Activated T-cell treated with anti-CD3 and anti-CD28 coated beads, Interleukin-2, amount 50 U/mL, for 24 hours (primary cell): Measurements from ENCODE around the gene WDR13.
A peak's percentile ranks its signal among the peaks of the same experiment; 100 is the strongest.
"Not testable (repeated sequence)": the region's sequence is repeated elsewhere in the genome, so short reads cannot be mapped to it uniquely, and the experiment has no call there.

Experiments
- DNase-seq: peaks from one replicate; pipeline ENCODE4 v3.0.0-alpha.2; 2020
- H3K27ac Mint-ChIP-seq: 2 replicates; pipeline ENCODE4 v1.8.0; 2020; ENCODE audit warnings: mild to moderate bottlenecking, mixed read lengths
- H3K27me3 Mint-ChIP-seq: 2 replicates; pipeline ENCODE4 v1.8.0; 2020; ENCODE audit warnings: mixed read lengths
- H3K36me3 Mint-ChIP-seq: 2 replicates; pipeline ENCODE4 v1.8.0; 2020; ENCODE audit warnings: low read depth, mixed read lengths
- H3K4me1 Mint-ChIP-seq: 2 replicates; pipeline ENCODE4 v1.8.0; 2020; ENCODE audit warnings: low read depth, mixed read lengths
- H3K4me3 Mint-ChIP-seq: 2 replicates; pipeline ENCODE4 v1.8.0; 2020; ENCODE audit warnings: mild to moderate bottlenecking, moderate library complexity, mixed read lengths
- H3K9me3 Mint-ChIP-seq: 2 replicates; pipeline ENCODE4 v1.8.0; 2020; ENCODE audit warnings: mixed read lengths

WDR13 gene

GRCh38 chrX:48597353-48598264 lies at the start of gene WDR13:
Gene WDR13, plus strand, starts transcription at chrX:48597492. Its CDS starts 505 bp downstream, at chrX:48597997.
- peak; percentile 90 for DNase-seq
- H3K36me3 Mint-ChIP-seq = peaks cover 35% of the 10 kb centered on the region
- H3K27me3 Mint-ChIP-seq = peaks cover 5% of the 10 kb centered on the region
- H3K27ac Mint-ChIP-seq = peak within 1 kb of the TSS; percentile 100
- no peaks in the 10 kb centered on the region for H3K9me3 Mint-ChIP-seq
- H3K4me3 Mint-ChIP-seq = peak within 1 kb of the TSS; percentile 96
- H3K4me1 Mint-ChIP-seq = peaks cover 8% of the 10 kb centered on the region

- H3K27me3 Mint-ChIP-seq = no peaks in the 10 kb centered on the region
- H3K36me3 Mint-ChIP-seq = peaks cover 47% of the 10 kb centered on the region
- no peaks in the 10 kb centered on the region for H3K4me1 Mint-ChIP-seq
- H3K27ac Mint-ChIP-seq = no peak overlapping the region
- no peaks in the 10 kb centered on the region for H3K9me3 Mint-ChIP-seq
- no peak for DNase-seq
- no peak overlapping the region for H3K4me3 Mint-ChIP-seq
Observed at GRCh38 chrX:48548871-48549270, 48.4 kb upstream of the WDR13 start.

DNA sequence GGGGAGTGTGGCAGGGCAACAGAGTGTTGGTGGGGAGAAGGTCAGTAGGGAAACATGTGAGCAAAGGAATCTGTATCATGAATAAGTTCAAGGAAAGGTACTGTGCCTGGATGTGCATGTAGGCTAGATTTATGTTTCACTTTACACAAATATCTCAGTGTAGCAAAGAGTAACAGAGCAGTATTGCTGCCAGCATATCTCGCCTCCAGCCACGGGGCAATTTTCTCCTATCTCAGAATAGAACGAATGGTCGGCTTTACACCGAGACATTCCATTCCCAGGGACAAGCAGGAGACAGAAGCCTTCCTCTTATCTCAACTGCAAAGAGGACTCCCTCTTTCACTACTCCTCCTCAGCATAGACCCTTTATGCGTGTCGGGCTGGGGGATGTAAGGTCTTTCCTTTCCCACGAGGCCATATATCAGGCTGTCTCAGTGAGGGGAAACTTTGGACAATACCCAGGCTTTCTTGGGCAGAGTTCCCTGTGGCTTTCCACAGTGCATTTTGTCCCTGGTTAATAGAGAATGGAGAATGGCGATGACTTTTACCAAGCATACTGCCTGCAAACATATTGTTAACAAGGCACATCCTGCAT lies 41.5 kb upstream of the WDR13 start:
- not testable (repeated sequence) for H3K27me3 Mint-ChIP-seq, H3K4me1 Mint-ChIP-seq, H3K4me3 Mint-ChIP-seq, DNase-seq, H3K9me3 Mint-ChIP-seq, H3K27ac Mint-ChIP-seq
- H3K36me3 Mint-ChIP-seq = peaks cover 58% of the 10 kb centered on the region

DNA sequence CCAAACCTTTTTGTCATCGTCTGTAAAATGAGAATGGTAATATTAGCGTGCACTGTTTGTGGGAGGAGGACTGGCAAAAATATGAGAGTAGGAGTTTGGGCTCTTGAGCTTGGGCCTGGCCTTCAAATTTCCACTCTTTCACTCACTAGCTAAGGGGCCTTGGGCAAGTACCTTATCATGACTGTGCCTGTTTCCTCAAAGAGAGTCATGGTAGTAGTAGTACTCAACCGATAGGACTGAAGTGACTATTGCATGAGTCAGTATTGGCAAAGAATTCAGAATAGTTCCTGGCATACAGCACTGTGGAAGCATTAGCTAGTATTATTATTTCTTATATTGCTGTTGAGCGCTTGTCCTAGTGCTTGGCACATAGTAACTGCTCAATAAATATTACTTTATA lies 39.0 kb upstream of the WDR13 start:
- H3K27ac Mint-ChIP-seq = peak overlapping the region; percentile 88
- H3K4me1 Mint-ChIP-seq = peaks cover 6% of the 10 kb centered on the region
- peaks cover 9% of the 10 kb centered on the region for H3K27me3 Mint-ChIP-seq
- H3K9me3 Mint-ChIP-seq = no peaks in the 10 kb centered on the region
- peaks cover 66% of the 10 kb centered on the region for H3K36me3 Mint-ChIP-seq
- DNase-seq = no peak
- no peak overlapping the region for H3K4me3 Mint-ChIP-seq

GRCh38 chrX:48559636-48560035 lies 37.7 kb upstream of the WDR13 start:
- no peaks in the 10 kb centered on the region for H3K9me3 Mint-ChIP-seq
- no peak overlapping the region for H3K4me3 Mint-ChIP-seq
- H3K4me1 Mint-ChIP-seq = peaks cover 6% of the 10 kb centered on the region
- H3K27ac Mint-ChIP-seq = no peak overlapping the region
- DNase-seq = no peak
- peaks cover 72% of the 10 kb centered on the region for H3K36me3 Mint-ChIP-seq
- H3K27me3 Mint-ChIP-seq = peaks cover 15% of the 10 kb centered on the region

GRCh38 chrX:48560056-48560455 lies 37.2 kb upstream of the WDR13 start:
- Mint-ChIP-seq H3K27me3 (peaks cover 15% of the 10 kb centered on the region), H3K27ac (peak overlapping the region; percentile 44), H3K36me3 (peaks cover 68% of the 10 kb centered on the region), H3K4me3 (no peak overlapping the region), H3K4me1 (peaks cover 6% of the 10 kb centered on the region), H3K9me3 (no peaks in the 10 kb centered on the region)
- no peak for DNase-seq

- no peak for DNase-seq
- Mint-ChIP-seq H3K4me1 (peaks cover 6% of the 10 kb centered on the region), H3K27ac (peak overlapping the region; percentile 44), H3K27me3 (peaks cover 10% of the 10 kb centered on the region), H3K36me3 (peaks cover 63% of the 10 kb centered on the region), H3K4me3 (no peak overlapping the region), H3K9me3 (no peaks in the 10 kb centered on the region)
Observed at GRCh38 chrX:48560681-48561080, 36.6 kb upstream of the WDR13 start.

DNA sequence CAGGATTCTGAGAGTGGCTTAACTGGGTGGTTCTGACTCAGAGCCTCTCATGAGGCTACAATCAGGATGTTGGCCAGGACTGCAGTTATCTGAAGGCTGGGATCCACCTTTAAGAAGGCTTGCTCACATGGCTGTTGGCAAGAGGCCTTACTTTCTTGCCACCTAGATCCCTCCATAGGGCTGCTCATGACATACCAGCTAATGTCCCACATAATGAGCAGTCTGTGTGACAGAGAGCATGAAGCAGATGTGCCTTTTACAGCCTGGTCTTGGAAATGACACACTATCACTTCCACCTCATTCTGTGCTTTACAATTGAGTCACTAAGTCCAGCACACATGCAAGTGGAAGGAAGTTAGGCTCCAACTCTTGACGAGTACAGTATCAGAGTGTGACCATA lies 27.3 kb upstream of the WDR13 start:
- peak overlapping the region; percentile 89 for H3K27ac Mint-ChIP-seq
- H3K27me3 Mint-ChIP-seq = no peaks in the 10 kb centered on the region
- no peak for DNase-seq
- peaks cover 10% of the 10 kb centered on the region for H3K36me3 Mint-ChIP-seq
- H3K4me1 Mint-ChIP-seq = peaks cover 11% of the 10 kb centered on the region
- H3K9me3 Mint-ChIP-seq = no peaks in the 10 kb centered on the region
- no peak overlapping the region for H3K4me3 Mint-ChIP-seq

DNA sequence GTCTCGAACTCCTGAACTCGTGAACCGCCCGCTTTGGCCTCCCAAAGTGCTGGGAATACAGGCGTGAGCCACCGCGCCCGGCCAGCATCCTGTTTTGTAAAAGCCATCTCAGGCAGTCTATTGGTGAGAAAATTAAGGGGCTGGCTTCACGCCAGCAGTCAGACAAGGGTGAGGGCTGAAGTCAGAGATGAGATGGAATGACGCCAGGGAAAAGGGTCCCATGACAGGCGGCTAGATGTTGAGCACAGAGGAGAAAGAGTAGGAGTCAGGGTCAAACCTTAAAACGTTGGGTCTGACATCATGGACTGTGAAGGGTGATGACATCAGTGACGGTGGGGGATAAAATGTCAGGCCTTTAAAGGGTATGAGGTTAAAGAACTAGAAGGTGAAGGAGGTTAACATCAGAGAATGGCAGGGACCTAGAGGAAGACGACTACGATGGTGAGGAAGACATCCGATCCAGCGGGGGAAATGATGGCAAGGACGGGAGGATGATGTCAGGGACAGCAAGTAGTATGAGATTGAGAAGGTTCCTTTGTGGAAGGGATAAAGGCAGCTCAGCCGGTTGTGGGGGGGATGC lies 23.5 kb upstream of the WDR13 start:
- peak; percentile 44 for DNase-seq
- peaks cover 49% of the 10 kb centered on the region for H3K36me3 Mint-ChIP-seq
- H3K9me3 Mint-ChIP-seq = no peaks in the 10 kb centered on the region

DNA sequence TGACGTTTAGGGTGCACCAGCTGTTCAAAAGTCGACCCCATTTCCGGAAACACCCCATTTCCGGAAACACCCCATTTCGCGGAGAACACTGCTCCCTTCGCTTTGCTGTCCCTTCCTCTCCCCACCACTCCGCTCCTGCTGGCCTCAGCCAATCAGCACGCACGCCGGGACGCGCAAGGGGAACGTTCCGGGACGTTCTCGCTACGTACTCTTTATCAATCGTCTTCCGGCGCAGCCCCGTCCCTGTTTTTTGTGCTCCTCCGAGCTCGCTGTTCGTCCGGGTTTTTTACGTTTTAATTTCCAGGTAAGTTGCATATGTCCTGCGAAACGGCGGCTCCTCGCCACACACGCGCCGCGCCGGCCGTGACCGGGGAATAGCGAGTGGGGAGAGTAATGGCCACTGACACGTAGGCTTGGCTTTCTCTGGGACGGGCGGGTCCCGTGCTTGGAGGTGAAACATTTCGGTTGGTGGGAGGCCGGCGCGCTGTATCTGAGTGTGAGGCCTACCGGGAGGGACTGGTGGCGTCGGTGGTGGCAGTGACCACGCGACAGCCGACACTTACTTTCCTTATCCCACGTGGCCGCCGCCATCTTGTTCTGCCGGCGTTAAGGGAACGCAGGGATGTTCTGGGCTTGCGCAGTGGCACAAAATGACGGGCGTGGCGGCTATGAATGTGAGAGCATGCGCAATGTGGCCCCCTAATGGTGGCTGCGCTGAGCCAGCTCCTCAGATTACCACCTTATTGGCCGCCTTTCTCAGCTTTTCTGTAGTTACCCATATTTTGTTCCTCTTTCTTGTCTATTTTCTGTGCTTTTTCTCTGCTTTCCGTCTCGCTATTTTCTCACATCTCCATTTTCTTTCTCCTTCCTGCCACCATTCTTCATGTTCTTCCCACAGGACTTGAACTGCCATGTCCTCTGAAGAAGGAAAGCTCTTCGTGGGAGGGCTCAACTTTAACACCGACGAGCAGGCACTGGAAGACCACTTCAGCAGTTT lies 22.7 kb upstream of the WDR13 start, which contains the start of gene RBM3:
RBM3 (plus strand) TSS at position 215 of the 997 bp plus-strand sequence; CDS start at position 912, 697 bp downstream.
- Mint-ChIP-seq H3K9me3 (no peaks in the 10 kb centered on the region), H3K36me3 (peaks cover 56% of the 10 kb centered on the region), H3K4me1 (peaks cover 26% of the 10 kb centered on the region), H3K4me3 (peak within 1 kb of the TSS; percentile 96), H3K27me3 (no peaks in the 10 kb centered on the region), H3K27ac (peak within 1 kb of the TSS; percentile 100)
- DNase-seq = peak; percentile 89

More for the DNA sequence above, 23.5 kb upstream of the WDR13 start:
- Mint-ChIP-seq H3K27me3 (no peaks in the 10 kb centered on the region), H3K27ac (peak overlapping the region; percentile 100), H3K4me3 (peak overlapping the region; percentile 96), H3K4me1 (peaks cover 23% of the 10 kb centered on the region)

DNA sequence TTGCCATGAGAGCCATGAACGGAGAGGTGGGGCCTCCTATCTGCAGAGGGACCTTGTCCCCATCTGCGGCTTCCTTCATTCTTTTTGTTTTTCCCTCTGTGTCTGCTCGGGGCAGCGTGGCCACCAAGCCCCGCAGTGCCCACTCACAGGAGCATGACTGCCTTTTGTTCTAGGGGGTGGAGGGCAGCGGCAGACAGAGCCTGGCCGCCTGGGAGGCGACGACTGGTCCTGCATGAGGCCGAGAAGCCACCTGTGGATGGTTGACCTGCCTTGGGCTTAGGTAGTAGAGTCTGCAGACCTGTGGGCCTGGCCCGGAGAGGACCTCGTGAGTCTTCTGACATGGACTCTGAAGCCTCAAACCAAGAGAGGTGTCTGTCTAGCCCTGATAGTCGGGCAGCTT lies 21.6 kb upstream of the WDR13 start:
- DNase-seq = no peak
- Mint-ChIP-seq H3K4me1 (peaks cover 23% of the 10 kb centered on the region), H3K27ac (peak overlapping the region; percentile 100), H3K27me3 (no peaks in the 10 kb centered on the region), H3K36me3 (peaks cover 60% of the 10 kb centered on the region), H3K4me3 (peak overlapping the region; percentile 96), H3K9me3 (no peaks in the 10 kb centered on the region)

DNA sequence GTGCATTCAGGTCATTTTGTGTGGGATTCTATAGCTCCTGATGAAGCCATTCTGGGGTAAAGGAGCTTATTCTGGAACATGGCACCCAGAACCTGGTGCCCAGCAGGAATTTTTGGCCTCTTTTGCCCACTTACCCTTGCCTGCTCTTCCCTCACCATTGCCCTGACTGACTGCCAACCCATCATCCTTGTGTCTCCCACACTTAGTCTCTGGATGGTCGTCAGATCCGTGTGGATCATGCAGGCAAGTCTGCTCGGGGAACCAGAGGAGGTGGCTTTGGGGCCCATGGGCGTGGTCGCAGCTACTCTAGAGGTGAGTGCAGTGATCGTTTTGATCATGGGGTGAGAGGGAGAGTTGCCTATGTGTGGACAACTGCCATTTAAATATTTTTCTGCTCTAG lies 21.2 kb upstream of the WDR13 start:
- DNase-seq = no peak
- Mint-ChIP-seq H3K9me3 (no peaks in the 10 kb centered on the region), H3K36me3 (peaks cover 60% of the 10 kb centered on the region), H3K4me1 (peaks cover 22% of the 10 kb centered on the region), H3K27me3 (no peaks in the 10 kb centered on the region), H3K4me3 (peak overlapping the region; percentile 96), H3K27ac (peak overlapping the region; percentile 100)

DNA sequence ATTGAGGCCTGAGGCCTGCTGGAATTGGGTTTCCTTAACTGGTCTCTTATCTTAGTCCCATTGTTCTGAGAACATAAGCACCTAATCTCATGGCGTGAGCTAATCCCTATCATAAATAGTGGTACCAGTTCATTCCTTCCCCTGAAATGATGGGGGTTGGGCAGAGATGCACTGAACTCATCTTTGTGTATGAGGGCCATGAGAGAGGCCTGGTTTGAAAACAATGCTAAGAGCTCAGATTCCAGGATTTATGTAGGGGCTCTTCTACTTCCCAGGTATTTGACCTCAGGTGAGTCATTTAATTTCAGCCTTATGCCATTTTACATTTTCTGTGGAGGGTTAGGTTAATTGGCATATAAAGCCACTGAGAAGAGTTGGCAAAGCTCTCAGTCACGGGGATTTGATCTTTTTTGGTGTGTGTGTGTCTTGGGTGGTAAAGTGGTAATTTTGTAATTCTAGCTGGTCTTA lies 18.6 kb upstream of the WDR13 start:
- peaks cover 19% of the 10 kb centered on the region for H3K4me1 Mint-ChIP-seq
- peaks cover 60% of the 10 kb centered on the region for H3K36me3 Mint-ChIP-seq
- no peak overlapping the region for H3K4me3 Mint-ChIP-seq
- no peaks in the 10 kb centered on the region for H3K27me3 Mint-ChIP-seq
- no peak for DNase-seq
- H3K27ac Mint-ChIP-seq = peak overlapping the region; percentile 76
- no peaks in the 10 kb centered on the region for H3K9me3 Mint-ChIP-seq

- Mint-ChIP-seq H3K4me3 (no peak overlapping the region), H3K4me1 (peaks cover 15% of the 10 kb centered on the region), H3K36me3 (peaks cover 56% of the 10 kb centered on the region), H3K27me3 (no peaks in the 10 kb centered on the region), H3K27ac (peak overlapping the region; percentile 6), H3K9me3 (no peaks in the 10 kb centered on the region)
- DNase-seq = peak; percentile 35
Observed at GRCh38 chrX:48579259-48579658, 18.0 kb upstream of the WDR13 start.
